ENCODE results near the gene QRFPR.

DNA sequence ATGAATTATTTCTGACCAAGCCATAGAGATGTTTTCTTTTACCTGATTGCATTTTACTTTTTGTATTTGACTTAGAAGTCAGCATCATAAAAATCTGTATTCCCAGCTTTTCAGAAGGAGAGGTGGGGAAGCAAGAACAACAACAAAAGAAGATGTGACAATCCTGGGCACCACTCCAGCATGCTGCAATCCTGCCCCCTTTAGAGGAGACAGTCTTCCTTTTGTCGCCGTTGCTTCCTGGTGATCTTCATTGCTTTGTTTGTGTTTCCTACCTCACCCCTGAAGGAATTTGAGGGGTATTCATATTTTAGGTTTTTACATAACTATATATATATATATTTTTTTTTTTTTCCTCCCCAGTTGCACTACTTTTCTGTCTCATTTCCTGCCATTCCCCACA lies 3.7 kb downstream of the QRFPR start:
- TF ChIP-seq, protein P1, sequence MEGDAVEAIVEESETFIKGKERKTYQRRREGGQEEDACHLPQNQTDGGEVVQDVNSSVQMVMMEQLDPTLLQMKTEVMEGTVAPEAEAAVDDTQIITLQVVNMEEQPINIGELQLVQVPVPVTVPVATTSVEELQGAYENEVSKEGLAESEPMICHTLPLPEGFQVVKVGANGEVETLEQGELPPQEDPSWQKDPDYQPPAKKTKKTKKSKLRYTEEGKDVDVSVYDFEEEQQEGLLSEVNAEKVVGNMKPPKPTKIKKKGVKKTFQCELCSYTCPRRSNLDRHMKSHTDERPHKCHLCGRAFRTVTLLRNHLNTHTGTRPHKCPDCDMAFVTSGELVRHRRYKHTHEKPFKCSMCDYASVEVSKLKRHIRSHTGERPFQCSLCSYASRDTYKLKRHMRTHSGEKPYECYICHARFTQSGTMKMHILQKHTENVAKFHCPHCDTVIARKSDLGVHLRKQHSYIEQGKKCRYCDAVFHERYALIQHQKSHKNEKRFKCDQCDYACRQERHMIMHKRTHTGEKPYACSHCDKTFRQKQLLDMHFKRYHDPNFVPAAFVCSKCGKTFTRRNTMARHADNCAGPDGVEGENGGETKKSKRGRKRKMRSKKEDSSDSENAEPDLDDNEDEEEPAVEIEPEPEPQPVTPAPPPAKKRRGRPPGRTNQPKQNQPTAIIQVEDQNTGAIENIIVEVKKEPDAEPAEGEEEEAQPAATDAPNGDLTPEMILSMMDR (IDR thresholded peaks at IDR 0.05): no peak
- no peak for TF ChIP-seq ZFX (IDR thresholded peaks at IDR 0.05; ENCODE audit: borderline replicate concordance)
